CD14-positive monocyte (primary cell): ENCODE data around the gene ACO2. TPM values are rescaled to one million over a fixed set of nuclear protein-coding genes. Genes with fewer than 3 reads are reported as not detected.
A peak's percentile ranks its signal among the peaks of the same experiment; 100 is the strongest.

ENCODE experiments used
- DNase-seq, 3 donors: peaks; one replicate each; pipeline ENCODE4 v3.0.0-alpha.2; 2011 to 2022
- H2AFZ ChIP-seq: 2 replicates; pipeline ENCODE4 v1.6.0; 2012; ENCODE audit warnings: mild to moderate bottlenecking, low read depth, low read length, inconsistent platforms; ENCODE audit not compliant: insufficient read depth, poor library complexity, severe bottlenecking
- H3K27ac ChIP-seq, 2 donors: 1 replicate in 1 of 2; 2 replicates in 1 of 2; pipeline ENCODE4 v1.5.1; 2012 to 2013; ENCODE audit warnings: low read length in 2 of 2, control low read depth in 1 of 2, inconsistent platforms in 1 of 2, low read depth in 1 of 2, mild to moderate bottlenecking in 1 of 2
- H3K27me3 ChIP-seq, 2 donors: one replicate each; pipeline versions ENCODE4 v1.6.0 to v1.6.1; 2011 to 2013; ENCODE audit warnings: low read length in 2 of 2; ENCODE audit not compliant: control insufficient read depth in 2 of 2, insufficient read depth in 2 of 2
- H3K36me3 ChIP-seq, 2 donors: replicated peaks in 1 of 2; 1 replicate in 1 of 2; 2 replicates in 1 of 2; pipeline versions ENCODE4 v1.5.1 to v1.6.1; 2012 to 2013; ENCODE audit warnings: low read length in 2 of 2, control low read depth in 1 of 2, inconsistent platforms in 1 of 2, mild to moderate bottlenecking in 1 of 2; ENCODE audit not compliant: insufficient read depth in 2 of 2, control insufficient read depth in 1 of 2
- H3K4me1 ChIP-seq, 2 donors: 1 replicate in 1 of 2; 2 replicates in 1 of 2; pipeline versions ENCODE4 v1.5.1 to v1.6.1; 2012 to 2013; ENCODE audit warnings: low read length in 2 of 2, control low read depth in 1 of 2, inconsistent platforms in 1 of 2, mild to moderate bottlenecking in 1 of 2, moderate library complexity in 1 of 2; ENCODE audit not compliant: insufficient read depth in 2 of 2, control insufficient read depth in 1 of 2
- H3K4me2 ChIP-seq: replicated peaks from 2 replicates; pipeline ENCODE3; 2012; ENCODE audit warnings: low read length, moderate library complexity, mild to moderate bottlenecking; ENCODE audit not compliant: poor library complexity, severe bottlenecking; ENCODE audit errors: extremely low read depth
- H3K4me3 ChIP-seq, 3 experiments: fragments of 200-600 bp in 1 of 3; sonication (generic) in 1 of 3; replicated peaks in 1 of 3; 1 replicate in 2 of 3; 2 replicates in 1 of 3; pipeline ENCODE4 v1.5.1; 2011 to 2013; ENCODE audit warnings: low read length in 3 of 3, mild to moderate bottlenecking in 3 of 3, control low read depth in 2 of 3, low read depth in 2 of 3, inconsistent platforms in 1 of 3, moderate library complexity in 1 of 3
- H3K79me2 ChIP-seq: 2 replicates; pipeline ENCODE4 v1.6.0; 2012; ENCODE audit warnings: mild to moderate bottlenecking, control low read depth, inconsistent platforms, low read length, moderate library complexity; ENCODE audit not compliant: insufficient read depth
- H3K9ac ChIP-seq: 2 replicates; pipeline ENCODE4 v1.6.0; 2017; ENCODE audit warnings: low read length, mild to moderate bottlenecking; ENCODE audit not compliant: insufficient read depth, poor library complexity, severe bottlenecking
- H3K9me3 ChIP-seq, 2 donors: replicated peaks in 1 of 2; 1 replicate in 1 of 2; 2 replicates in 1 of 2; pipeline versions ENCODE4 v1.5.1 to v1.6.1; 2012 to 2013; ENCODE audit warnings: low read length in 2 of 2, control low read depth in 1 of 2; ENCODE audit not compliant: control insufficient read depth in 1 of 2, insufficient read depth in 1 of 2
- H4K20me1 ChIP-seq: 2 replicates; pipeline ENCODE4 v1.6.0; 2012; ENCODE audit warnings: mild to moderate bottlenecking, low read length, control low read depth, moderate library complexity; ENCODE audit not compliant: insufficient read depth
- H3K27ac Mint-ChIP-seq, 7 donors: one replicate each; pipeline ENCODE4 v1.8.0; 2020; ENCODE audit warnings: mild to moderate bottlenecking in 7 of 7, mixed read lengths in 7 of 7, moderate library complexity in 6 of 7, inconsistent platforms in 2 of 7
- H3K27me3 Mint-ChIP-seq, 3 donors: one replicate each; pipeline ENCODE4 v1.8.0; 2021 to 2022; ENCODE audit warnings: low read depth in 3 of 3, mild to moderate bottlenecking in 3 of 3, mixed read lengths in 3 of 3, moderate library complexity in 3 of 3, inconsistent platforms in 1 of 3
- H3K36me3 Mint-ChIP-seq, 2 donors: one replicate each; pipeline ENCODE4 v1.8.0; 2020; ENCODE audit warnings: mixed read lengths in 2 of 2, inconsistent platforms in 1 of 2, mild to moderate bottlenecking in 1 of 2
- H3K4me1 Mint-ChIP-seq: one replicate; pipeline ENCODE4 v1.8.0; 2020; ENCODE audit warnings: mild to moderate bottlenecking, mixed read lengths
- H3K4me3 Mint-ChIP-seq, 2 donors: one replicate each; pipeline ENCODE4 v1.8.0; 2020; ENCODE audit warnings: mild to moderate bottlenecking in 2 of 2, mixed read lengths in 2 of 2, moderate library complexity in 1 of 2
- H3K9me3 Mint-ChIP-seq, 7 donors: one replicate each; pipeline ENCODE4 v1.8.0; 2020 to 2022; ENCODE audit warnings: mixed read lengths in 7 of 7, mild to moderate bottlenecking in 6 of 7, moderate library complexity in 6 of 7, inconsistent platforms in 2 of 7
- CTCF ChIP-seq: fragments of 200-600 bp; IDR thresholded peaks from one replicate; pipeline ENCODE4 v1.8.0; 2022; ENCODE audit warnings: antibody characterized with exemption, mild to moderate bottlenecking
- WGBS: methylation state at CpG from one replicate; pipeline ENCODE4 v1.1.5; 2013; ENCODE audit warnings: missing lambda C conversion rate; ENCODE audit not compliant: insufficient coverage; 5-methylcytosine and 5-hydroxymethylcytosine counted together
- intact Hi-C, 2 donors: fragments of 100-400 bp; cut with micrococcal nuclease; formaldehyde crosslinking; loops; one replicate each; pipeline versions ENCODE4 v1.15.0 to v1.15.1; 2023
- polyA plus RNA-seq, 3 donors: library from polyadenylated mRNA; depleted of rRNA in 1 of 3; unstranded in 2 of 3; stranded (reverse) in 1 of 3; fragments of 300-500 nt in 2 of 3; fragments of >200 nt in 1 of 3; fragmentation: Illumina TruSeq in 2 of 3; gene quantifications; 1 replicate in 2 of 3; 2 replicates in 1 of 3; pipeline ENCODE4 v1.2.3, GENCODE V29; 2012 to 2021

The ACO2 gene
- polyA plus RNA-seq, 3 donors, result 56.8 to 75.8 (median 64.2) TPM

GRCh38 chr22:41470886-41471285 is 2.0 kb downstream of the ACO2 start:
- Mint-ChIP-seq H3K4me3 (no peak overlapping the region), H3K4me1 (peaks cover 30% of the 10 kb centered on the region), H3K36me3 (peaks cover 31 to 39% of the 10 kb centered on the region in 2 donors), H3K9me3 (no peaks in the 10 kb centered on the region), H3K27me3 (no peaks in the 10 kb centered on the region), H3K27ac (peak overlapping the region in 3 of 7 donors; percentile 63 to 75 (median 67))
- no CpG with 5 or more reads among the region's 2 CpGs for WGBS
- H4K20me1 ChIP-seq, result peaks cover 19% of the 10 kb centered on the region
- H3K79me2 ChIP-seq, result peaks cover 93% of the 10 kb centered on the region
- H3K9ac ChIP-seq, result no peak overlapping the region
- peaks cover 18 to 47% of the 10 kb centered on the region in 2 donors for H3K36me3 ChIP-seq
- intact Hi-C loops, result loop anchor here in 1 of 2 donors (10.0 kb wide), 1 partner anchor 154 kb away; the partner anchor contains the start of genes DESI1 and XRCC6
- TF ChIP-seq CTCF, result no peak
- H3K9me3 ChIP-seq, result no peaks in the 10 kb centered on the region
- no peak overlapping the region for H3K4me2 ChIP-seq
- no peaks in the 10 kb centered on the region for H3K27me3 ChIP-seq
- peak overlapping the region in 1 of 2 donors; percentile 30 for H3K27ac ChIP-seq
- no peak for DNase-seq
- H3K4me3 ChIP-seq, result no peak overlapping the region
- H3K4me1 ChIP-seq, result peaks cover 16 to 29% of the 10 kb centered on the region in 2 donors
- H2AFZ ChIP-seq, result no peak overlapping the region

GRCh38 chr22:41471568-41471967 is 2.7 kb downstream of the ACO2 start:
- Mint-ChIP-seq H3K4me1 (peaks cover 30% of the 10 kb centered on the region), H3K27ac (peak overlapping the region in 1 of 7 donors; percentile 33), H3K4me3 (no peak overlapping the region), H3K36me3 (peaks cover 25 to 35% of the 10 kb centered on the region in 2 donors), H3K27me3 (no peaks in the 10 kb centered on the region), H3K9me3 (no peaks in the 10 kb centered on the region)
- H3K27me3 ChIP-seq, result no peaks in the 10 kb centered on the region
- WGBS, result no CpG with 5 or more reads among the region's 2 CpGs
- peaks cover 11 to 41% of the 10 kb centered on the region in 2 donors for H3K36me3 ChIP-seq
- no peak overlapping the region for H3K4me2 ChIP-seq
- H4K20me1 ChIP-seq, result peaks cover 22% of the 10 kb centered on the region
- H3K4me1 ChIP-seq, result peaks cover 16 to 29% of the 10 kb centered on the region in 2 donors
- H2AFZ ChIP-seq, result no peak overlapping the region
- no peak overlapping the region for H3K4me3 ChIP-seq
- peaks cover 93% of the 10 kb centered on the region for H3K79me2 ChIP-seq
- DNase-seq, result no peak
- no peak for TF ChIP-seq CTCF
- H3K9me3 ChIP-seq, result no peaks in the 10 kb centered on the region
- intact Hi-C loops, result loop anchor here in 1 of 2 donors (10.0 kb wide), 1 partner anchor 153 kb away; the partner anchor contains the start of genes DESI1 and XRCC6
- no peak overlapping the region for H3K9ac ChIP-seq
- peak overlapping the region in 1 of 2 donors; percentile 28 for H3K27ac ChIP-seq
